ENCODE results near the gene PHF5A.
A peak's percentile ranks its signal among the peaks of the same experiment; 100 is the strongest.

The PHF5A gene, protein sequence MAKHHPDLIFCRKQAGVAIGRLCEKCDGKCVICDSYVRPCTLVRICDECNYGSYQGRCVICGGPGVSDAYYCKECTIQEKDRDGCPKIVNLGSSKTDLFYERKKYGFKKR

GRCh38 chr22:41468381-41469217 is at the start of gene PHF5A, which contains the start of gene ACO2:
Gene PHF5A, minus strand, starts transcription at chr22:41468692. Its CDS starts 39 bp downstream, at chr22:41468653.
Gene ACO2, plus strand, starts transcription at chr22:41469117. Its CDS starts 30 bp downstream, at chr22:41469147.
- peak; percentile 95 for DNase-seq (ENCODE audit: low read depth)

GRCh38 chr22:41518048-41518347 is 49.5 kb upstream of the PHF5A start:
- DNase-seq (ENCODE audit: low read depth) = no peak

DNA sequence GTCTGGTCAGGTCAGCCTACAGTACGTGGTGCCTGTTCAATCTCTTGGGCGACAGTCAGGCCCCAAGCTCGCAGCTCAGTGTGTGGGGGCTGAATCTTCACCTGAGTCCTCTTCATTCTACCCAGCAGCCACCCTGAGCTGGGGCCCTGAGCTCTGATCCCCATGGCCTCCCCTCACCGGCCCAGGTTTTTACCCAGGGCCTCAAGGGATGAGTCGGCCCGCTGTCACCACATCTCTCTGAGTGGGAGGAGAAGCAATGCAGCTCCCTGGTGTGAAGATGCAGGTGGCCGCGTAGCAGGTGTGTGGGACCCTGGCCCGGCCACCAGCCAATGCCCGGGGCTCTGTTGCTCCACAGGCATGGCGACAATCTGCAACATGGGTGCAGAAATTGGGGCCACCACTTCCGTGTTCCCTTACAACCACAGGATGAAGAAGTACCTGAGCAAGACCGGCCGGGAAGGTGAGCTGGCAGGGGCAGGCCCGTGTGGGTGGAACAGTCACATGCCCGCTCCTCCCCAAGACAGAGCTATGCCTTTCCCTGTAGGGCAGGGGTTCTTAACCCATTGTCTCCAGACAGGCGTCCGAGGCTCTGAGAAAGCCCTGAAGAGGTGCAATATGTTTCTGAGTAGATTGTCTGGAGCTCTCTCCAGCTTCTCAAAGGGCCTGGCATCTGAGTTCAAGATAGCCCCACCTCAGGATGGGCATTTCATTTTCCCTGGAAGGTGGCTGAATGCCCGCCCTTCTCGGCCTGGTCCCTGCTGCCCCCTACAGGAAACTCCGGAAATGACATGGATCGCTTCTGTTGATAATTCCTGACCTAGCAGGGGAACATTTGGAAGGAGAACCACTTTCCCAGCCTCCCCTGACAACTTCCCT is 48.9 kb upstream of the PHF5A start:
- DNase-seq (ENCODE audit: low read depth) = no peak

- no peak for DNase-seq (ENCODE audit: low read depth)
These were observed 48.0 kb upstream of the PHF5A start for GRCh38 chr22:41516462-41516861.

DNA sequence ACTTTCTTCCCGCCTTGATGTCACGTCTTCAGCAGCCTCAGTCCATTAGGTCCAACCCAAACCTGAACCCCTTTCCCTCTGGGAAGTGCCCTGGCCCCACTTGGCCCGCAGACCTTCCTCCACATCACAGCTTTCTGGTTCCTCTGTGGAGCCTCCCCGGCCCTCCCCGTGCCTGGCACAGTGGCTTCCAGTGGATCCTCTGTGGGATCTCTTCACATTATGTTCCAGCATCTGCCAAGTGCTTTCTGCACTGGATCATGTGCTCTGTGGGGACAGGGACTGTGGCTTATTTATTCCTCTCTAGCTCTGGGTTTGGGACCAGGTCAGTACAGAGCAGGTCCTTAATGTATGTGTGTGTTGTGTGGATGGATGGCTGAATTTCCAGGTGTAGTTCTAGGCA is 44.9 kb upstream of the PHF5A start:
- no peak for DNase-seq (ENCODE audit: low read depth)

DNA sequence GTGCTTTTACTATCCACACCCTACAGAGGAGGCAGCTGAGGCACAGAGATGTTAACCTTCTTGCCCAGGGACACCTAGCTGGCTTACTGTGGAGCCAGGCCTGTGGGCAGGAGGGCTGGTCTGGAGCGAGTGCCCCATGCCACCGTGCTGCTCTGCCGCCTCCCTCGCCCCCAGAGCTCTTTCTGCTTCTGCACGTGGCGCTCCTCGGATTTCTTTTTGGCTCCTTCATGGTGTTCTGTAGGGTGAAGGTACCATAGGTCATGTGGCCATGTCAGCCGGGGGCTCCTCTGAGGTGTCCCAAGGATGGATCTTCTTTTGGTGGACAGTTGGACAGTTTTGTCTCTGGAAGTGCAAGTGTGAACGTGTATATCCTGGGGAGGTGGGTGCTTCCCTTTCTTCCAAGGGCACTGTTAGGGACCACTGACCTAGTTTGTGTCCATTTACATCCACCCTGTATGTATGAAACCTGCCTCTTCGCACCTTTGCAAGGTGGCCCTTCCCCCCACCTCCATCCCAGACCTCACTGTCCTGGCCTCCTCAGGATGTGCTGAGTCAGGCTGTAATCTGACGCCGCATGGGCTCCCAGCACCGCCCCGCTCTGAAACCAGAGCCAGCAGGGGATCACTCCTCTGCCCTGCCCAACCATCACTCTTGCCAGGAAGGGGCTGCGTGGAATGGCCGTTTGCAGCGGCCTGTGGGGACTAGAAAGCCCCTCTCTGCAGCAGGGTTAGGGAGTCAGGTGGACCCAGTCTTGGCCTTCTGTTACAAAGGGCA is 44.1 kb upstream of the PHF5A start:
- no peak for DNase-seq (ENCODE audit: low read depth)

DNA sequence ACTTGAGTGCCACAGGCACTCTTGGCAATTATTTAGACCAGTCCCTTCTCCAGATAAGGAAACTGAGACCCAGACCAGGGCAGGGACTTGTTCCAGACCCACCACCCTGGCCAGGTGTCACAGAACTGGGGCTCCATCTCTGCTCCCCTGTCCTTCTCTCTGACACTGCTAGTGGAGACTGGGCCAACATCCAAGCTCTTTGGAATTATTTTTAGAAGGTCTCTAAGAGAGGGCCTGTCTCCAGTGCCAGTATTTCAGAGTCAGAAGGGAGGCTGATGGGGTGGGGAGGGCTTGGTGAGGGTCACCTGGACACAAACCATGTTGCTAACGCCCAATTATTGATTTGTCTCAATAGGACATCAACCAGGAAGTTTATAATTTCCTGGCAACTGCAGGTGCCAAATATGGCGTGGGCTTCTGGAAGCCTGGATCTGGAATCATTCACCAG is 43.1 kb upstream of the PHF5A start:
- no peak for DNase-seq (ENCODE audit: low read depth)

DNA sequence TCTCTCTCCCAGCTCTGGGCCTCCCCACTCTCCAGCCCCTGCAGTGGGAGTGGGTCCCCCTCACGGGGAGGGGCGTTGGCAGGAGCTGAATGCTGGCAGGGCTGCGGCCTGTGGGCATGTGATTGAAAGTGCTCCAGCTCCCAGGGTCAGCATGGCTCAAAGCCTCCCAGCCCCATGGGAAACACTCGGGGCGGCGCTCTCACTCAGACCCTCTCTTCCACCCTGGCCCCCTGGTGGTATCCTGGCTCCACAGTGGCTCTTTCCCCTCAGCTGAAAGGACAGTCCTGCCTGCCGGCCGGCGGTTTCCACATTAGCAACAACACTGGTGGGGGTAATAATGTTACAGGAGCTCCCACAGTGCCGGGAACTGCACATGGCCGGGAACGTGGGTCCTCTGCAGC is 40.3 kb upstream of the PHF5A start:
- no peak for DNase-seq (ENCODE audit: low read depth)

DNA sequence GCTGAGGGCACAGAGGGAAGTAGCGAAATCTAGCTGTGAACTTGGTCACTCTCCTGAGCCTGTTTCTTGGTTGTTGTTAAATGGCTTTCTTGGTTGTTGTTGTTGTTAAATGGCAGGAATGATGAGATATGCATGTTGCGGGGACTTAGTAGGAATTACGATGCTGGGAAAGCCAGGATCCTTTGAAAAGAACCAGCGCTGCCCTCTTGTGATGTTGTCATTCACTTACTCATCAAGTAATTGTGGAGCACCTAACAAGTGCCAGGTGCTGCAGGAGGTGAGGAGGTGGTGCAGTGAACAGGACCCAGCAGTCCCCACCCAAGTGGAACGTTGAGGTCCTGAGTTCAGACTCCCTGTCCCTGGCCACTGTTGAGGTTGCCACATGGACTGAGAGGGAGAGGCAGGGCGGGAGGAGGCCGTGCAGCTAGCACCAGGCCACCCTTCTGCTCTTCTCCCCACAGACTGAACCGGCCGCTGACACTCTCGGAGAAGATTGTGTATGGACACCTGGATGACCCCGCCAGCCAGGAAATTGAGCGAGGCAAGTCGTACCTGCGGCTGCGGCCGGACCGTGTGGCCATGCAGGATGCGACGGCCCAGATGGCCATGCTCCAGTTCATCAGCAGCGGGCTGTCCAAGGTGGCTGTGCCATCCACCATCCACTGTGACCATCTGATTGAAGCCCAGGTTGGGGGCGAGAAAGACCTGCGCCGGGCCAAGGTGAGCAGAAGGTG is 39.0 kb upstream of the PHF5A start:
- no peak for DNase-seq (ENCODE audit: low read depth)

DNA sequence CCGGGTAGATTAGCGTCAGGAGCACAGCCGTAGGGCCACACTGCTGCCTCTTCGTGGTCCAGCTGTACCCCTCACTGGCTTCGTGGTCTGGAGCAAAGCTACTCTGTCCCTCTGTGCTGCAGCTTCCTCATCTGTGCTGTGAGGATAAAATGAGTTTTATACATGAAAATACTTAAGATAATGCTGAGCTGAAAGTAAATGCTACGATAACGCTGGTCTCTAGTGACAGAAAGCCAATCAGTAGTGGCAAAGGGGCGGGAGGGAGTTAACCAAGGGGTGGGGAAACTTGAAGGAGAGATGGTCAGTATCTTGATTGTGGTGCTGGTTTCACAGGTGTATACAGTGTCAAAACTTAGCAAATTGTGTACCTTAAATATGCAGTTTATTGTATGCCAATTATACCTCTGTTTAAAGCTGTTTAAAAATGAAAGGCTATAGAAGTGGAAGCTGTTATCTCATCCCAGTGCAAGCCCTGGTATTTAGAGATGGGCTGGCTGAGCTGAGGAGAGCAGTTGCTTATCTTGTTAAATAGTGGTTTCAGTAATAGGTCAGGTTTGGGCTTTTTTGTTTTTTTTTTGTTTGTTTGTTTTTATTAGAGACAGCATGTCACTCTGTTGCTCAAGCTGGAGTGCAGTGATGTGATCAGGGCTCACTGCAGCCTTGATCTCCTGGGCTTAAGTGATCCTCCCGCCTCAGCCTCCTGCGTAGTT is 37.2 kb upstream of the PHF5A start:
- no peak for DNase-seq (ENCODE audit: low read depth)

- DNase-seq (ENCODE audit: low read depth) = no peak
These were observed 36.3 kb upstream of the PHF5A start for GRCh38 chr22:41504816-41505215.

DNA sequence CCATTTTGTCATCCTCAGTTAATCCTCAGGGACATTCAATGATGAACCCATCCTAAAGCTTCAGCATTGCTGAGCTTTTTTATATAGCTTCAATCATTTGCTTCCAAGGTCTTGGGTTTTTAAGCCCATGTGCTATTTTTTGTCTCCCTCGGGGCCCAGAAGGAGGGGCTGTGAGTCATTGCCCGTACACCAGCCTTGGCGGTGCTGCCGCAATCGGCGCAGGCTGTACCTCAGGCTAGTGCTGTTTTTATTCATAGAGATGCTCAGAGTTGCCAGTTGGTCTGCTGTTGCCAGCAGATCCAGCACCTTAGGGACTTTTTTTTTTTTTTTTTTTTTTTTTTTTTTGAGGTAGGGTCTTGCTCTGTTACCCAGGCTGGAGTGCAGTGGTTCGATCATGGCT is 35.9 kb upstream of the PHF5A start:
- DNase-seq (ENCODE audit: low read depth) = no peak

DNA sequence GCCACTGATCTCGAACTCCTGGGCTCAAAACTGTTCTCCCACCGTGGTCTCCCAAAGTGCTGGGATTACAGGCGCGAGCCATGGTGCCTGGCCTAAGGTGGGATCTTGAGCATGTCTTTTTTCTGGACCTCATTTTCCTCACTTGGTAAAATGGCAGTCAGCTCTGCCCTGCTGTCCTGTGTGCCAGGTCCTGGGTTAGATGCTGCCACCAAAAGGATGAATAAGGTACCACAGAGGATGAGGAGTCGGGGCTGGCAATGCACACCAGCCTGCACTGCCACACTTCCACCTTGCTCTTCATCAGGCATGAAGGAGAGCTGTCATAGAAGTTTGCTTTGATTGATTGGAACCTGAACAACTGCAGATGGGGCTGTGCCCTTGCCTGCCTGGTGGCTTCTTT is 32.7 kb upstream of the PHF5A start:
- no peak for DNase-seq (ENCODE audit: low read depth)

- DNase-seq (ENCODE audit: low read depth) = no peak
These were observed 31.8 kb upstream of the PHF5A start for GRCh38 chr22:41500303-41500702.

DNA sequence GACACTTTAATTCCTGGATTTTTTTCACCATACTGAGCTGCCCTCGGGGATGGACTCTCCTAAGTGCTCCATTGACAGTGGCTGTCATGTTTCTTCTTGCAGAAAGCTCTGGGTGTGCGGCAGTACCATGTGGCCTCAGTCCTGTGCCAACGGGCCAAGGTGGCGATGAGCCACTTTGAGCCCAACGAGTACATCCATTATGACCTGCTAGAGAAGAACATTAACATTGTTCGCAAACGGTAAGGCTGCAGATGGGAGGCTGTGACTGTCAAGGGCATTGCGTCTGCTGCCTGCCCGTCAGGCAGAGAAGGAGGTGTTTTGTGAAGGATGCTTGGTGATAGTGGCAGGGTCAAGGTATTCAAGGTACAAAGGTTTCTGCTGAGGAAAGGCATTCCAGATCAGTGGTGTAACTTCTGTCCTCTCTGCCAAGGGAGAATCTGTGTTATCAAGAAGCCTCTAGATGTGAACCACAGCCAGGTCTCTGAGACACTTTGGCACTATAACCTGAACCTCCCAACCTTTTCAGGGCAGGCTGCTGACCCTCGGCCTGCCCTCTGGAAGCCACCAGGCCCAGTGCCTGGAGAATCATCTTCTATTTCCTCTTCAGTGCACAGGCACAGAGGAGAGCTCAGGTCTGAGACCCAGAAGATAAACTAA is 31.3 kb upstream of the PHF5A start:
- DNase-seq (ENCODE audit: low read depth) = no peak

- DNase-seq (ENCODE audit: low read depth) = no peak
These were observed 29.9 kb upstream of the PHF5A start for GRCh38 chr22:41498303-41498835.

DNA sequence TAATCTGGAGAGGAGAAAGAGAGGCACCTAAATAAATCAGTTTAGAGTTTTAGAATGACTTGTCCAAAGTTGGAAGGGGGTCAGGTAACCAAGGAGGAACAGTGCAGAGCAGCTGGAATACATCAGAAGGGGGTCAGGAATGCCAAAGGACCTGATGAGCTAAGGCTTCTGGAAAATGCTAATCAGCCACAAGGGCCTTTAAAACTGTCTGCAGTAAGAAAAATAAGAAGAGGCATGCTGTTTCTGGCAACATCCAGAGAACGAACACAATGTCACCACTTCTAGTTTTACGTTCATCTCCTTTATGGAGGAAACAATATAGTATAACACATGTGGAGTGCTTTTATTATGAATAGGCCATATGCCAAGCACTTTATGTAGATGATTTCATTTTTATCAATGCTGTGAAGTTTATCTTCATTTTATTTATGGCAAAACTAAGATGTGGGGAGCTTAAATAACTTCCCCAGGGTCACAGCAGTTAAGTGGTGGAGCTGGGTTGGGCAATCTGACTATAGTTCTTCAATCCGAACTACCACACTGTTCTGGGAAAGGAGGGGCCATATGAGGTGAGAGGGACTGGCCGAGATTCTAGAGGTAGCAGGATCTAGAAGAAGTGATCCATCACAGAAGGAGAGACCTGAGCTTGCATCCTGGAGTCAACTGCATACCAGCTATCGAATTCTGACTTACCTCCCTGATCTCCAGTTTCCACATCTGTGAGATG is 23.0 kb upstream of the PHF5A start:
- DNase-seq (ENCODE audit: low read depth) = no peak

DNA sequence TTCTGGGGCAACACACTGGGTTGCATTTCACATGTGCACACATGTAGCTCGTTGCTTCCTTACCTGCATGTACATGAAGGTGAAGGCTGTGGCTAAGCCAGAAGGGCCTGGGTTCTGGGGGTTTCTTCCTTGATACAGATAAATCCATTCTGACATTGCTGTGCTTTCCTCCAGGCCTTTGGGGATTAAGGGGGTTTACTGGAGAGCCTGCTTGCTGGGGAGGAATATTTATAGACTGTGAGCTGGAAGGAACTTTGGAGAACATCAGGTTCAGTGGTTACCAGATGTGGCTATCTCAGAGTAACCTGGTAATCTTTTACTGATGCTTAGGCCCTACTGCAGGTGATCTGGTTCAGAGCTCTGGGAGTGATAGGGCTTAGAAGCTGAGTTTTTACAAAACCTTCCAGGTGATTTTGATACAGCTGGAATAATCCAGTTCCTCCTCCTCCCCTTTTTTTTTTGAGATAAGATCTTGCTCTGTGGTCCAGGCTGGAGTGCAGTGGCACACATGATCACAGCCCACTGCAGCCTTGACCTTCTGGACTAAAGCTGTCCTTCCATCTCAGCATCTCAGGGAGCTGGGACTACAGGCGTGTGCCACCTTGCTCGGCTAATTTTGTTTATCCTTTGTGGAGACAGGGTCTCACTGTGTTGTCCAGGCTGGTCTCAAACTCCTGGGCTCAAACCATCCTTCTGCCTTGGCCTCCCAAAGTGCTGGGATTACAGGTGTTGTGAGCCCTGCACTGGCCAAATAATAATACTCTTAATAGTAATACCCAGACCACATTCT is 20.3 kb upstream of the PHF5A start:
- DNase-seq (ENCODE audit: low read depth) = no peak

All from T-helper 22 cell (primary cell).